Adipose tissue (tissue), 3 donors: ENCODE results near the gene NEBL. TPM values are rescaled to one million over a fixed set of nuclear protein-coding genes. Genes with fewer than 3 reads are reported as not detected.

Experiments
- H3K27ac ChIP-seq: one replicate; pipeline ENCODE4 v1.5.1; 2013; ENCODE audit warnings: low read depth, low read length
- WGBS, 3 donors: extraction: QIAGEN DNeasy Blood & Tissue Kit; methylation state at CpG; one replicate each; pipeline ENCODE4 v1.1.7; 2013; 5-methylcytosine and 5-hydroxymethylcytosine counted together
- polyA plus RNA-seq, 3 donors: library from polyadenylated mRNA; stranded (reverse); fragments of 200-250 nt; gene quantifications; one replicate each; pipeline ENCODE4 v1.2.3, GENCODE V29; 2013
- donor health status: healthy with polysubstance abuse.
- donor health status: Bipolar disorder and iron deficiency.
- donor health status: healthy.

Gene NEBL
- polyA plus RNA-seq, 3 donors, result 1.2 to 3.5 (median 1.4) TPM

GRCh38 chr10:20911626-20912025, 14.5 kb upstream of the NEBL start:
- H3K27ac ChIP-seq, result no peak overlapping the region
- WGBS, 3 donors, result 65 to 79% (median 67%) methylated on average over 4 of the region's 4 CpGs

- H3K27ac ChIP-seq, result no peak overlapping the region
Measured at GRCh38 chr10:20909801-20910200, 12.7 kb upstream of the NEBL start.

DNA sequence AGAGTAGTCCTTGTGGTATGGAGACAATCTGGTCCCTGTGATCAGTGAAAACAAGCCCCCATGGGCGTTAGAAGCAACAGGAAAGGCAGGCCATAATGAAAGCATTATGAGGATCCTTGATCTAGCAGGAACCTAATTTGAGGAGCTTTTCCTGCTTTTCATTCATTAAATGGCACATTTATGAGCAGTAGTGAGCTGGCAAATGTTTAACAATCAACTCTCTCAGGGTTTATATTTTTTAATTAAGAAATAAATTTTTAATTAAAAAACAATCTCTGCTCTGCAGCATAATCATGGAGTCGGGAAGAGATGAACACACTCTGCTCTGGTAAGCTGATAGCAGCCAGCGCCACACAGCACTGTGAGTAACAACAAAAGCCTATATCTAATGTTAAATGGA, 11.3 kb upstream of the NEBL start:
- 74 to 82% (median 75%) methylated on average over 3 of the region's 3 CpGs for WGBS, 3 donors

DNA sequence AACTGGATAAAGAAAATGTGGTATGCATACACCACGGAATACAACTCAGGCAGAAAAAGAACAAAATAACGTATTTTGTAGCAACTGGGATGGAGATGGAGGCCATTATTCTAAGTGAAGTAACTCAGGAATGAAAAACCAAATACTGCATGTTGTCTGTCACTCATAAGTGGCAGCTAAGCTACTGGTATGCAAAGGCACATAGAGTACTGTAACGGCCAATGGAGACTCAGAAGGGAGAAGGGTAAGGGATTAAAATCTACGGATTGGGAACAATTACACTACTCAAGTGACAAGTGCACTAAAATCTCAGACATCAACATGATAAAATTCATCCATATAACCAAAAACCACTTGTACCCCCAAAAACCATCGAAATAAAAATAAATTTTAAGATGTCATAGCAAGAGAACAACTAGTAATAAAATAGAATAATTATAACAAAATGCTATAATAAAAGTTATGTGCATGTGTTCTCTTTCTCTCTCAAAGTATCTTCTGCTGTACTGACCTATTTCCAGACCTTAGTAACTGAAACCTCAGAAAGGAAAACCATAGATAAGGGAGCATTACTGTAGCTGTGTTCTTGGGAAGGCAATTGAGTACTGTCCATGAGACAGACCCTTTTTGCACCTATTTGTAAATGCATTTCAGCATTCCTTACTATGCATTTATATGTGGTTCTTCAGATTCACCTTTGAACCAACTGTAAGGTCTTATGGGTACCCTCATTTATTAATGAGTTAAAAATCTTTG, 6.7 kb upstream of the NEBL start:
- 86 to 95% (median 90%) methylated on average over 5 of the region's 5 CpGs for WGBS, 3 donors

More for the DNA sequence above, 11.3 kb upstream of the NEBL start:
- no peak overlapping the region for H3K27ac ChIP-seq

DNA sequence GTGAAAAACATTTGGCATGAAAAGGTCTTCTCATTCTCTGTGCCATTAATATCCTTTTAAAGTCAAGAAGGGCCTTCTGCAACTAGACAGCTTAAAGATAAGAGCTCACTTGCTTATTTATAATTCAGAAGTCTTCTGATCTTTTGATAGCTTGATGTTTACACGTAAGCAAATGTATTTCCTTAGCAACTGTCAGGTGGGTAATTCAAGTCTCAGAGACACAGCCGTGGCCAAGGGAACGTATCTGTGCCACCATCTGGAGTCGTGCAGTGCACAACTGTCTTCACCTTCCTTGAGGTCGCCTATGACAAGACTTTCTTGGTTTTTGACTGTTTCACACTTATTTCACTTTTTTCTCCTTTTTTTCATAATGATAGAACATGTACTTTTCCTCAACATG, 4.0 kb upstream of the NEBL start:
- no peak overlapping the region for H3K27ac ChIP-seq
- WGBS, 3 donors, result 81 to 83% (median 83%) methylated on average over 5 of the region's 5 CpGs

More for the DNA sequence above, 6.7 kb upstream of the NEBL start:
- no peak overlapping the region for H3K27ac ChIP-seq

- WGBS, 3 donors, result 73 to 80% (median 74%) methylated on average over 3 of the region's 3 CpGs
Measured at GRCh38 chr10:20898866-20899535, 1.9 kb upstream of the NEBL start.

DNA sequence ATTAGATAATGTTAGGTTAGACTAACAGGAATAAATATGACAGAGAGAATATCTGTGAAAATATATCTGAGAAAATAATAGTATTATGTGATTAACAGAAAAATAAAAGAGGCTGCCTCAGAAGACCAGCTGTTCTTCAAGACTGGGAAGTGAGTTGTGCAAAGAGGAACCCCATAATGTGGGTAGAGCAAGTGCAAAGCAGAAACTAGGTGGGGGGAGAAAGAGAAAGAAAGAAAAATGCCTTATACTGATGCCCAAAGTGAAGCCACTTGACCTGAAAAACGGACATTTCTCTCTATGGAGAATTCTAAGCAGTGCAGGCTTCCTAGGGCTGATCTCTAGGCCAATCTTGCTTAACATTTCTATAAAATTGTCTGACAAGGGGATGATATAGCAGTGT, 3.8 kb downstream of the NEBL start:
- WGBS, 3 donors, result 58 to 61% (median 59%) methylated on average over 1 of the region's 1 CpG
- no peak overlapping the region for H3K27ac ChIP-seq

More at GRCh38 chr10:20898866-20899535, 1.9 kb upstream of the NEBL start:
- H3K27ac ChIP-seq, result no peak overlapping the region

DNA sequence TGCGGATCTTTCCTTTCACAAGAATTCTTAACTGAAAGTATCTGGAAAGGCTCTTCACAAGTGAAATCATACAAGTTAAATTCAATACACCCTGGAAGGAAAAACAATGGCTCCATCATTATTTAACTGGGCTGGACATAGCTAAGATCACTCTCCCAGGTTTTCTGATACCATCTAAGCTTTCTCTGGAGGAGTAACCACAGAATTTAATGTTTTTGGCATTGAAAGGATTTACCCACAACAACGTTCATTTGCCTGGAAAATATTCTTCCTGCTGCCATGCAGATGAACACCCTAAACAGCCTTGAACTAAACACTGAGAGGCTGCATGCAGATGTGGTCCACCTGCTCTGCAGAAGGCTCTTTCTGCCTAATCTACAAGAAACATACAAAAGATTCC, 4.3 kb downstream of the NEBL start:
- H3K27ac ChIP-seq, result no peak overlapping the region
- WGBS, 3 donors, result 74 to 85% (median 74%) methylated on average over 2 of the region's 2 CpGs

DNA sequence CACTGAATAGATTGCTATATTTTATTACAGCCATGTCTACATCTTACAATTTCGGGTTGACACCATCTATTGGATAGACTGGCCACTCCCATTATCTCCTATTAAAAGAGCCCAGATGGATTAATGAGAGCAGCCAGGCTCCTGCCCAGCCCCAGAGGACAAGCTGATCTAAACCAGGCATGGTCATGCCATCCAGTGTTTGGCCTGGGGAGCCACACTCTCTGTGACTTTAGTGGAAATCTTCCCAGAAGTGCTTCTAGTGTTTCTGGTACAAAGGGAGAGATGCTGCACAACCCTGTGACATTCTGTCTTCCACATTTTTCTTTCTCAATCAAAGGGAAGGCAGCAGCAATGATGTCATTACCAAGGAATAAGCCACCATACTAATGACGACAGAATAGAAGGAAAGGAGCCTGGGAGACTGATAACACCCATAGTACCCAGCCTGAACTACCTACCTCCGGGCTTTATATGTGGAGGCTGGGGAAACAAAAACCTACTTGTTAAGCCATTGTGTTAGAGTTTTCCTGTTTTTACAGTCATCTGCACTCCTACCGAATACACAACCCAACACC, 5.0 kb downstream of the NEBL start:
- no peak overlapping the region for H3K27ac ChIP-seq
- 73 to 90% (median 90%) methylated on average over 4 of the region's 4 CpGs for WGBS, 3 donors

DNA sequence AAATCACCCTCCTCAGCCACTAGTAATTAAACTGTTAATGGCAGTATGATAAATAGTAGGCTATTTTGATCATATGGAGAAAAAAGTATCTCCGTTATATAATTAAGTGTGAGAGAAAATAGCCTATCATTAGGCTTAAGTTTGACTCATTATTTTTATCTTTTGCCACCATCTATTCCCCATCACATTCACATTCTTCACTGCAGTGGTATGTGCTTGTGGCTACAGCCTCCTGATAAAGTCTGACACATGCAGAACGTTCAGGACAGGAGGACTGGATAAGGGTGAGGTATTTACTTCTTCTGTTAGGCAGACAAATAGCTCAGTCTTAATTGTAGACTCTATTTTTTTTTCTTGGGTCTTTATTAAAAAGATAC, 5.8 kb downstream of the NEBL start:
- 55 to 66% (median 59%) methylated on average over 2 of the region's 2 CpGs for WGBS, 3 donors
- H3K27ac ChIP-seq, result no peak overlapping the region

- no peak overlapping the region for H3K27ac ChIP-seq
- 70 to 75% (median 72%) methylated on average over 6 of the region's 6 CpGs for WGBS, 3 donors
Measured at GRCh38 chr10:20890491-20891337, 6.4 kb downstream of the NEBL start.

- 76 to 83% (median 80%) methylated on average over 6 of the region's 6 CpGs for WGBS, 3 donors
- H3K27ac ChIP-seq, result no peak overlapping the region
Measured at GRCh38 chr10:20890009-20890408, 7.1 kb downstream of the NEBL start.

- WGBS, 3 donors, result 44 to 56% (median 52%) methylated on average over 7 of the region's 7 CpGs
- no peak overlapping the region for H3K27ac ChIP-seq
Measured at GRCh38 chr10:20888620-20889330, 8.3 kb downstream of the NEBL start.

- WGBS, 3 donors, result 65 to 69% (median 67%) methylated on average over 7 of the region's 7 CpGs
- H3K27ac ChIP-seq, result no peak overlapping the region
Measured at GRCh38 chr10:20887706-20888555, 9.2 kb downstream of the NEBL start.

GRCh38 chr10:20885678-20886077, 11.4 kb downstream of the NEBL start:
- H3K27ac ChIP-seq, result no peak overlapping the region
- 35 to 68% (median 60%) methylated on average over 3 of the region's 3 CpGs for WGBS, 3 donors

- WGBS, 3 donors, result 95 to 99% (median 95%) methylated on average over 2 of the region's 2 CpGs
- no peak overlapping the region for H3K27ac ChIP-seq
Measured at GRCh38 chr10:20883552-20883951, 13.6 kb downstream of the NEBL start.

GRCh38 chr10:20882091-20882490, 15.0 kb downstream of the NEBL start:
- 50 to 92% (median 89%) methylated on average over 2 of the region's 2 CpGs for WGBS, 3 donors

More at GRCh38 chr10:20882091-20882490, 15.0 kb downstream of the NEBL start:
- H3K27ac ChIP-seq, result no peak overlapping the region
